Ramos (cell line): ENCODE results near the gene COL6A1.
"Not testable (repeated sequence)": the region's sequence is repeated elsewhere in the genome, so short reads cannot be mapped to it uniquely, and the experiment has no call there.

ENCODE experiments used
- in situ Hi-C: fragments of 300-500 bp; cut with MboI; formaldehyde crosslinking; loops from one replicate; pipeline ENCODE4 v1.14.3; 2022; ENCODE audit warnings: low sequenced_read_pairs; ENCODE audit not compliant: unreplicated experiment

COL6A1 gene

DNA sequence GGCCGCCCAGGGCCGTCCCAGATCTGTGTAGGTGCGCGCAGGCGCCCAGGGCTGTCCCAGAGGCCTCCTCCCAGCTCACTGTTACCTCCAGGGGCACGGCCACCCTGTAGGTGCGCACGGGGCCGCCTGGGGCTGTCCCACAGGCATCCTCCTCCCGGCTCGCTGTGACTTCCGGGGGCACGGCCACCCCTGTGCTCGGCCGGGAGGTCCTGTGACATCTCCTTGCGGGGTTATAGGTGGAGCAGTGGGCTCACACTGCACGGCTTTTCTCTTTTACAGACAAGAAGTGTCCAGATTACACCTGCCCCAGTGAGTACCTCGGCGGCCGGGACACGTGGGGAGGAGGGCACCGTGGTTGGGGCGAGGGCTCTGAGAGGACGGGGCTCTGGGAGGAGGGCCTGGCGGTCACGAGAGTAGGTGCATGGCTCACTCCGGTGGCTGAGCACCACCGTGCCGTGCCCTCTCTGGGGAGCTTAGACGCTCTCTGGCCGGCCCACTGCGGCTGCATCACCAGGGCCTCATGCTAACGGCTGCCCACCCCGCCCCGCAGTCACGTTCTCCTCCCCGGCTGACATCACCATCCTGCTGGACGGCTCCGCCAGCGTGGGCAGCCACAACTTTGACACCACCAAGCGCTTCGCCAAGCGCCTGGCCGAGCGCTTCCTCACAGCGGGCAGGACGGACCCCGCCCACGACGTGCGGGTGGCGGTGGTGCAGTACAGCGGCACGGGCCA is 21.4 kb downstream of the COL6A1 start:
- in situ Hi-C loops, result no loop called here

GRCh38 chr21:46003575-46004007 is 22.0 kb downstream of the COL6A1 start:
- in situ Hi-C loops, result no loop called here

GRCh38 chr21:46004168-46004861 is 22.7 kb downstream of the COL6A1 start:
- in situ Hi-C loops, result no loop called here

- in situ Hi-C loops, result no loop called here
Observed at GRCh38 chr21:46005081-46005480, 23.5 kb downstream of the COL6A1 start.

DNA sequence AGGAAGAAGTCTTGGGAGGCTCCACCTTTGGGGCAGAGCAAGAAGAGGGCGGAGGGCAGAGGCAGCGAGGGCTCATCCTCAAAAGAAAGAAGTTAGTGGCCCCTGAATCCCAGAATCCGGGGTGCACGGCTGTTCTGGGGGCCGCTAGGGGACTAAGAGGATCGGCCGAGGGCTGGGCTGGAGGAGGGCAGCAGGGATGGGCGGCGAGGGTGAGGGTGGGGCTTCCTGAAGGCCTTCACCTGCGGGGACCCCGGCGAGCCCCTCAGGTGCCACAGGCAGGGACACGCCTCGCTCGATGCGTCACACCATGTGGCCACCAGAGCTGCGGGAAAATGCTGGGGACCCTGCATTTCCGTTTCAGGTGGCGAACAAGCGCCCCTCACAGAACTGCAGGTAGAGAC is 23.9 kb downstream of the COL6A1 start:
- in situ Hi-C loops, result no loop called here

GRCh38 chr21:46005894-46006546 is 24.4 kb downstream of the COL6A1 start:
- in situ Hi-C loops, result not testable (repeated sequence)

GRCh38 chr21:46006547-46007491 is 25.2 kb downstream of the COL6A1 start:
- in situ Hi-C loops, result no loop called here

- in situ Hi-C loops, result no loop called here
Observed at GRCh38 chr21:46007492-46007868, 25.9 kb downstream of the COL6A1 start.

GRCh38 chr21:46008893-46009621 is 27.5 kb downstream of the COL6A1 start:
- in situ Hi-C loops, result no loop called here

DNA sequence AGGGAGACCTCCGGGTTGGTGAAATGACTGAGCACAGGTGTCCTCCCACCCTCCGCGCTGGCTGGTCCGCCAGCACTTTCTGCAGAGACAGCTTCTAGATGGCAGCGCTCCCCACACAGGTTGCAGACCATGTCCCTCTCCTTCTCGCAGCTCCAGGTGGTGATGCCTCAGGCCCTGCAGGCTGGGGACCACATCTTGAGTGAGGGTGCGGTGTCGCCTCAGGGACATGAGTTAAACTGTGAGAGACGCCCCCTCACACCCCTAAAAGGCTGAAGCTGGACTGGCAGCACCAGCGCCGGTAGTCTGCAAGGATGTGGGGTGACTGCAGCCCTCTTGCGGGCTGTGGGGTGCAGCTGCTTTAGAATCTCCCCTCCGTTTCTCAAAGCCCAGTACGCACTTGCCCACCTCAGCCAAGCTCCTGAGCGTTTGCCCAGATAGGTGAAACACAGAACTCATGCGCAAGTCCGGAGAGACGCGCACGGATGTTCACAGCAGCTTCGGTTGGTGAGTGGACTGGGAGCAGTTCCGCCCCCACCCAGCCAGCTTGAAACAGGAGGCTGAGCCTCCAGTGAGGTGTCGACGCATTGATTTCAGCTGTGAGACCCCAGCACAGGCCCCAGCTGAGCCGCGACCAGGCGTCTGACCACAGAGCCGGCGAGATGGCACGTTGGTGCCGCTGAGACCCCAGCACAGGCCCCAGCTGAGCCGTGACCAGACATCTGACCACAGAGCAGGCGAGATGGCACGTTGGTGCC is 28.6 kb downstream of the COL6A1 start:
- in situ Hi-C loops, result no loop called here

DNA sequence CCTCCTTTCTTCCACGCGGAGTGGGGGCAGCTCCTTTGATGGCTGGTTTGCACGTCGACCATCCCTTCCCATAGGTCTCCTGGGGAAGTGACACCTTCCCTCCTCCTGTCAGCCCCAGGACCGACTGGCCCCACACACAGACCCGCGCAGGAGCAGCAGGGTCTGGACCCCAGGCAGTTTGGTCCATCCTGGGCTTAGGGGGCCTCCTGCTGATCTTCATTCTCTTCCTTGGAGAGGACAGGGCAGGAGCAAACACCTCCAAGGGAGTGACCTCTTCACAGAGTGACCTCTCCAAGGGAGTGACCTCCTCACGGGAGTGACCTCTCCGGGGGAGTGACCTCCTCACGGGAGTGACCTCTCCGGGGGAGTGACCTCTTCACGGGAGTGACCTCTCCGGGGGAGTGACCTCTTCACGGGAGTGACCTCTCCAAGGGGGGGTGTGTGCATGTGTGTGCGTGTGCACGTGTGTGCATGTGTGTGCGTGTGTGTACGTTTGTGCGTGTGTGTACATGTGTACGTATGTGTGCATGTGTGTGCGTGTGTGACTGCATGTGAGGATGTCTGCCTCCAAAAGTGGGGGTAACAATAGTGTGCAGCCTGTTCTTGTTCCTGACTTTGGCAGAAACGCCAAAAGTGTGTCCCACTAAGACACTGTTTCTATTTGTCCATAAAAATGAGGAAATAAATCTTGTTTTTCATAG is 29.8 kb downstream of the COL6A1 start:
- in situ Hi-C loops, result no loop called here

DNA sequence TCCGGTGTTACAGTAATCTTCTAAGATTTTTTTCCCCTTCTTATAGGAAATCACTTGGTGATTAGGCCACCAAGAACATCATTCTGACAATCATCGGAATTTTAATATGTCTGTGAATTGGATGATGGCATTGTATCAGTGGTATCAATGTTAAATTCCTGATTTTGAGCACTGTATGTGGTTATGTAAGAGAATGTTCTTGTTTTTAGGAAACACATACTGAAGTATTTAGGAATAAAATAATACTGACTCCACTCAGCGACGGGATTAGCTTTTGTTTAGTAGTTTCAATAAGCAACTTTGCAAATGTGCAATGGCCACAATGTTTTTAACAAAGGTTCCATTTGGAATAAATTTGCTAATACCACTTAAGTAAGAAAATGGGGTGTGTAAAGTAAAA is 30.6 kb downstream of the COL6A1 start:
- in situ Hi-C loops, result no loop called here

GRCh38 chr21:46014828-46015227 is 33.3 kb downstream of the COL6A1 start:
- in situ Hi-C loops, result no loop called here

- in situ Hi-C loops, result no loop called here
Observed at GRCh38 chr21:46017148-46017547, 35.6 kb downstream of the COL6A1 start.

- in situ Hi-C loops, result no loop called here
Observed at GRCh38 chr21:46017695-46018094, 36.1 kb downstream of the COL6A1 start.

- in situ Hi-C loops, result no loop called here
Observed at GRCh38 chr21:46018615-46019014, 37.0 kb downstream of the COL6A1 start.

- in situ Hi-C loops, result no loop called here
Observed at GRCh38 chr21:46020581-46020980, 39.0 kb downstream of the COL6A1 start.

GRCh38 chr21:46021398-46021797 is 39.8 kb downstream of the COL6A1 start:
- in situ Hi-C loops, result no loop called here
